ENCODE results near the gene GRAMD1B. TPM values are rescaled to one million over a fixed set of nuclear protein-coding genes. Genes with fewer than 3 reads are reported as not detected.

Gene GRAMD1B
- total RNA-seq, 2 experiments from 2014 or later: 91.6 to 91.8 TPM

- Mint-ChIP-seq H3K36me3 (ENCODE audit: low read depth) (peaks cover 59% of the 10 kb centered on the region), H3K27ac (no peak overlapping the region), H3K9me3 (no peaks in the 10 kb centered on the region)
Measured at GRCh38 chr11:123482218-123482617, 52.1 kb downstream of the GRAMD1B start.

GRCh38 chr11:123483058-123483457 is 53.0 kb downstream of the GRAMD1B start:
- Mint-ChIP-seq H3K4me3 (no peak overlapping the region), H3K27me3 (no peaks in the 10 kb centered on the region), H3K9me3 (no peaks in the 10 kb centered on the region), H3K4me1 (peaks cover 45% of the 10 kb centered on the region), H3K27ac (no peak overlapping the region), H3K36me3 (ENCODE audit: low read depth) (peaks cover 59% of the 10 kb centered on the region)
- POLR2A ChIA-PET: interaction anchor here (2.0 kb wide), 1 partner anchor 8 kb away, joined by 4 read pairs; no protein-coding TSS in a partner anchor
- CTCF ChIA-PET: interaction anchor here (0.8 to 1.0 kb wide), 3 partner anchors 75 to 181 kb away, joined by 4 to 6 read pairs (median 4); no protein-coding TSS in a partner anchor
- DNase-seq: no peak

More at GRCh38 chr11:123482218-123482617, 52.1 kb downstream of the GRAMD1B start:
- H3K27me3 Mint-ChIP-seq: no peaks in the 10 kb centered on the region
- no peak overlapping the region for H3K4me3 Mint-ChIP-seq
- ChIA-PET POLR2A (interaction anchor here (2.0 kb wide), 1 partner anchor 9 kb away, joined by 4 read pairs; no protein-coding TSS in a partner anchor), CTCF (interaction anchor here (0.8 to 9.7 kb wide), 6 partner anchors 18 to 235 kb away, joined by 3 to 256 read pairs (median 5); no protein-coding TSS in a partner anchor)
- peaks cover 50% of the 10 kb centered on the region for H3K4me1 Mint-ChIP-seq
- no peak for DNase-seq

GRCh38 chr11:123483466-123483865 is 53.4 kb downstream of the GRAMD1B start:
- Mint-ChIP-seq H3K27me3 (no peaks in the 10 kb centered on the region), H3K36me3 (ENCODE audit: low read depth) (peaks cover 55% of the 10 kb centered on the region), H3K9me3 (no peaks in the 10 kb centered on the region), H3K27ac (no peak overlapping the region), H3K4me1 (peaks cover 41% of the 10 kb centered on the region), H3K4me3 (no peak overlapping the region)
- ChIA-PET POLR2A (no interaction called here), CTCF (interaction anchor here (0.9 to 1.1 kb wide), 3 partner anchors 76 to 182 kb away, joined by 3 to 6 read pairs (median 4); no protein-coding TSS in a partner anchor)
- no peak for DNase-seq

- ChIA-PET POLR2A (no interaction called here), CTCF (interaction anchor here (1.0 to 1.7 kb wide), 3 partner anchors 9 to 77 kb away, joined by 3 to 5 read pairs (median 4); no protein-coding TSS in a partner anchor)
- H3K4me3 Mint-ChIP-seq: no peak overlapping the region
- no peaks in the 10 kb centered on the region for H3K27me3 Mint-ChIP-seq
- peaks cover 31% of the 10 kb centered on the region for H3K4me1 Mint-ChIP-seq
- H3K27ac Mint-ChIP-seq: no peak overlapping the region
- peaks cover 50% of the 10 kb centered on the region for H3K36me3 Mint-ChIP-seq (ENCODE audit: low read depth)
- H3K9me3 Mint-ChIP-seq: no peaks in the 10 kb centered on the region
- no peak for DNase-seq
Measured at GRCh38 chr11:123484448-123484847, 54.4 kb downstream of the GRAMD1B start.

- H3K9me3 Mint-ChIP-seq: no peaks in the 10 kb centered on the region
- ChIA-PET POLR2A (no interaction called here), CTCF (interaction anchor here (0.9 to 1.2 kb wide), 2 partner anchors 24 to 93 kb away, joined by 3 read pairs; no protein-coding TSS in a partner anchor)
- no peaks in the 10 kb centered on the region for H3K27me3 Mint-ChIP-seq
- peaks cover 28% of the 10 kb centered on the region for H3K36me3 Mint-ChIP-seq (ENCODE audit: low read depth)
- H3K4me1 Mint-ChIP-seq: peaks cover 8% of the 10 kb centered on the region
- DNase-seq: no peak
- no peak overlapping the region for H3K4me3 Mint-ChIP-seq
- H3K27ac Mint-ChIP-seq: no peak overlapping the region
Measured at GRCh38 chr11:123487157-123487744, 57.2 kb downstream of the GRAMD1B start.

GRCh38 chr11:123490527-123490926 is 60.5 kb downstream of the GRAMD1B start:
- Mint-ChIP-seq H3K27ac (no peak overlapping the region), H3K36me3 (ENCODE audit: low read depth) (peaks cover 11% of the 10 kb centered on the region), H3K27me3 (no peaks in the 10 kb centered on the region), H3K4me1 (peaks cover 16% of the 10 kb centered on the region), H3K9me3 (no peaks in the 10 kb centered on the region), H3K4me3 (no peak overlapping the region)
- POLR2A ChIA-PET: no interaction called here
- CTCF ChIA-PET: no interaction called here
- DNase-seq: no peak

- Mint-ChIP-seq H3K27ac (no peak overlapping the region), H3K36me3 (ENCODE audit: low read depth) (peaks cover 8% of the 10 kb centered on the region), H3K4me1 (peaks cover 16% of the 10 kb centered on the region), H3K4me3 (no peak overlapping the region), H3K9me3 (no peaks in the 10 kb centered on the region), H3K27me3 (no peaks in the 10 kb centered on the region)
- POLR2A ChIA-PET: interaction anchor here (1.4 kb wide), 1 partner anchor 9 kb away, joined by 4 read pairs; no protein-coding TSS in a partner anchor
- no peak for DNase-seq
- CTCF ChIA-PET: no interaction called here
Measured at GRCh38 chr11:123491241-123491640, 61.2 kb downstream of the GRAMD1B start.

- Mint-ChIP-seq H3K36me3 (ENCODE audit: low read depth) (peaks cover 18% of the 10 kb centered on the region), H3K4me3 (no peak overlapping the region), H3K4me1 (peaks cover 16% of the 10 kb centered on the region), H3K27ac (no peak overlapping the region), H3K27me3 (no peaks in the 10 kb centered on the region), H3K9me3 (no peaks in the 10 kb centered on the region)
- POLR2A ChIA-PET: no interaction called here
- CTCF ChIA-PET: interaction anchor here (0.7 to 2.2 kb wide), 6 partner anchors 8 to 232 kb away, joined by 3 to 10 read pairs (median 3); no protein-coding TSS in a partner anchor
- DNase-seq: no peak
Measured at GRCh38 chr11:123493349-123494063, 63.4 kb downstream of the GRAMD1B start.

- no peak for DNase-seq
- no peaks in the 10 kb centered on the region for H3K9me3 Mint-ChIP-seq
- no peak overlapping the region for H3K4me3 Mint-ChIP-seq
- ChIA-PET POLR2A (no interaction called here), CTCF (interaction anchor here (1.1 to 2.2 kb wide), 4 partner anchors 9 to 88 kb away, joined by 3 to 10 read pairs (median 4); no protein-coding TSS in a partner anchor)
- no peak overlapping the region for H3K27ac Mint-ChIP-seq
- peaks cover 16% of the 10 kb centered on the region for H3K4me1 Mint-ChIP-seq
- H3K36me3 Mint-ChIP-seq (ENCODE audit: low read depth): peaks cover 21% of the 10 kb centered on the region
- H3K27me3 Mint-ChIP-seq: no peaks in the 10 kb centered on the region
Measured at GRCh38 chr11:123494195-123495050, 64.4 kb downstream of the GRAMD1B start.

GRCh38 chr11:123504401-123504800 is 74.3 kb downstream of the GRAMD1B start:
- H3K27ac Mint-ChIP-seq: no peak overlapping the region
- DNase-seq: no peak
- ChIA-PET CTCF (interaction anchor here (0.7 to 2.4 kb wide), 6 partner anchors 8 to 243 kb away, joined by 3 to 11 read pairs (median 5); no protein-coding TSS in a partner anchor), POLR2A (no interaction called here)
- H3K4me1 Mint-ChIP-seq: peaks cover 42% of the 10 kb centered on the region
- no peaks in the 10 kb centered on the region for H3K9me3 Mint-ChIP-seq
- H3K27me3 Mint-ChIP-seq: no peaks in the 10 kb centered on the region
- H3K36me3 Mint-ChIP-seq (ENCODE audit: low read depth): peaks cover 30% of the 10 kb centered on the region
- H3K4me3 Mint-ChIP-seq: no peak overlapping the region

- no peaks in the 10 kb centered on the region for H3K9me3 Mint-ChIP-seq
- peaks cover 30% of the 10 kb centered on the region for H3K36me3 Mint-ChIP-seq (ENCODE audit: low read depth)
- H3K4me1 Mint-ChIP-seq: peaks cover 45% of the 10 kb centered on the region
- H3K27ac Mint-ChIP-seq: no peak overlapping the region
- CTCF ChIA-PET: no interaction called here
- POLR2A ChIA-PET: no interaction called here
- no peak for DNase-seq
- H3K27me3 Mint-ChIP-seq: no peaks in the 10 kb centered on the region
- no peak overlapping the region for H3K4me3 Mint-ChIP-seq
Measured at GRCh38 chr11:123505546-123506299, 75.7 kb downstream of the GRAMD1B start.

- DNase-seq: no peak
- Mint-ChIP-seq H3K27me3 (no peaks in the 10 kb centered on the region), H3K36me3 (ENCODE audit: low read depth) (peaks cover 35% of the 10 kb centered on the region), H3K27ac (no peak overlapping the region), H3K4me1 (peaks cover 57% of the 10 kb centered on the region), H3K4me3 (no peak overlapping the region), H3K9me3 (no peaks in the 10 kb centered on the region)
- POLR2A ChIA-PET: no interaction called here
- CTCF ChIA-PET: no interaction called here
Measured at GRCh38 chr11:123507043-123507442, 77.0 kb downstream of the GRAMD1B start.
